ENCODE results near the gene PDE11A. TPM values are rescaled to one million over a fixed set of nuclear protein-coding genes. Genes with fewer than 3 reads are reported as not detected.
"Not testable (repeated sequence)": the region's sequence is repeated elsewhere in the genome, so short reads cannot be mapped to it uniquely, and the experiment has no call there.

PDE11A gene
- total RNA-seq, 1 donor from 2014 or later: 1.00 TPM

DNA sequence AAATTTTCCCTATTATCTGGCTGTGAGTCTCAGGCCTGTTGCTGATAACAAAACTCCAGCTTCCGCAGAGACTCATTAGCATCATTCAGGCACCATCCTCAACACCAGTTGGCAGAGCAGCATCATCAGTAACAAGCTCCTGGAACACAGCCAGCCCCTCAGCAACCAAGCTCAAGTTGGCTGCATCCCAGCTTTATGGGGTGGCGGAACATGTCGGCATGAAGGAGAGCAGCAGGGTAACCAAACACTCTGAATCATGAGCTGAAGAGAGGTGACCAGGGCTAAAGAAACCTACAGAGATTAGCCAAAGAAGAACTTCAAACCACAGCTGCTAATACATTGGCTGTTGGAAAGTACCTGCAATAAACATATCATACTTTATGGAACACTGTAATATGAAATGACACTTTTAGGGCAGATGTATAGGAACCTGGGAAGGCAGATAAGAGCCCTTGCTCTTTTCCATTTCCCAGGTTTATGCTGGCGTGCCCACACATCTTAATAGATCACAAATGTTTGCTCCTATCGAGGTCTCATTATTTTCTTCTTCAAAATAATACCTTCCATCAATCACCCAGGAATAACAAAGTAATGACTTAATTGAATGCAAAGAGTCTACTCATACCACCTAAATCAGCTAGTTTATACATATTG is 63.8 kb downstream of the PDE11A start:
- DNase-seq (ENCODE audit: low spot score): no peak

DNA sequence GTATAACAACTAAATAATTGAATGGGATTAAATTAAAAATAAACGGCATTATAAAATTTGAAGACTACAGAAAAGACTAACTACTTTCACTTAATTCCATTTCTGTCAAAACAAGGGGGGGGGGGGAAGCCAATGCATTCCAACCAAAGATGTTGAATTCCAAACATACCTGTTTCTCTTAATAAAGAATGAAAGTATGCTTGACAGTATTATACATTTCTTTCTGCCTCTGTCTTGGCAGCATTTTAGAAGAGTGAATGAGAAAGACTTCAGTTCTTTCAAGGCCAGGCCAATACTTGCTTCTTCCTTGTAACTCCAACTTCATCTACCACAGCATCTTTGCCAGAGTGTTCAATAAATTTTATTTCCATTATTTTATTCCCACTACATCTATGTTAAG is 65.9 kb downstream of the PDE11A start:
- DNase-seq (ENCODE audit: low spot score): no peak

DNA sequence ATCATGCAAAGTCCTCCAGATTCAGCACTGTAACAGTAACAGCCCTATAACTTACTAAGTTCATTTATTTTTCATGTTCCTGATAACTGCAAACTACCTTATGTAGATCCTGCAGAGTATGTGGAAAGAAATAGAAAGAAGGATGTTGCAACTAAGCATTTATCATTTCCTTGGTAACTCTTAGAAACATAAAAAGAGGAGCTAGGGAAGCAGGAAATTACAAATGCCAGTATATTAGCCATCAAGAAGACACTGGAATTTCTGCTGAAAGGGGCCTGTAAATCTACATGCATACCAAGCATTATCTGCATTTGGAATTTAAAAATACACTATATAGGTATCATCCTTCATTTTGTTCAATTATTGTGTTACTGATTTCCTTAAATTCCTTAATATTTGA is 66.8 kb downstream of the PDE11A start:
- DNase-seq (ENCODE audit: low spot score): no peak

DNA sequence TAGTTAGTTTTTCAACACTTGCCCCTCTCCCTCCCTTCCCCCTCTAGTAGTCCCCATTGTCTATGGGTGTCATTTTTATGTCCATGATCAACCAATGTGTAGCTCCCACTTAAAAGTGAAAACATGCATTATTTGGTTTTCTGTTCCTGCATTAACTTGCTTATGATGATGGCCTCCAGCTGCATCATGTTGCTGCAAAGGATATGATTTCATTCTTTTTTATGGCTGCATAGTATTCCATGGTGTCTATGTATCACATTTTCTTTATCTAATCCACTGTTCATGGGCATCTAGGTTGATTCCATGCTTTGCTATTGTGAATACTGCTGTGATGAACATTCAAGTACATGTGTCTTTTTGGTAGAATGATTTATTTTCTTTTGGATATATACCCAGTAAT is 70.5 kb downstream of the PDE11A start:
- no peak for DNase-seq (ENCODE audit: low spot score)

DNA sequence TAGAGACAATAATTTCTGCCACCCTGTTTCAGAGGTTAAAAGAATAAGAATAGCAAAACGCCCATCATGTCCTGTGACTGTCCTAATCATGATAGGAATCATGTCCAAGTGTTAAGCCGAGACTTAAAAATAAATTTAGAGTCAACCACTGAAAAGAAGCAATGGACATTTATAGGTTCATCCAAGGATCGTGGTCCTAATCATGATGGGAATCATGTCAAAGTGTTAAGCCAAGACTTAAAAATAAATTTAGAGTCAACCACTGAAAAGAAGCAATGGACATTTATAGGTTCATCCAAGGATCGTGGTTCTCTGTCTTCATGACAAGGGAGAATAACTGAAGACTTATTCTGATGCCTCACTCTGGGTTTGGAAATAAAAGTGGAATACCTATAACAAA is 73.6 kb downstream of the PDE11A start:
- no peak for DNase-seq (ENCODE audit: low spot score)

DNA sequence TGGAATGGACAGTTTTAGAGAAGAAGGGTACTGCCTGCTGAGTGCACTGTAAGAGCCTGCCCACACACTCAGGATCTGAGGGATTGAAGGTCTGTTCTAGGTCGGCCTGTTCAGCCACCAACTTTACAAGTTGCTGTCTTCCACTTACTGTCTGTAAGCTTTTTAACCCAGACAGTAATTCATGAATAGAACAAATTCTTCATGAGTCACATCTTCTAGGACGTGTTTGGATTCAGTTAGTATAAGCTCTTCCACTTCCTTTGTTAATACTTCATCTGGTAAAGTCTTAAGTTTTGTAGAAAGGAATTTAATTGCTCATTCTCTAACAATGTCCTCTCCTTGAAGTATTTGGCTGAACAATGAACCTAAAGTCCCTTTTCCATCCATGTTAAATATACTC is 74.6 kb downstream of the PDE11A start:
- no peak for DNase-seq (ENCODE audit: low spot score)

DNA sequence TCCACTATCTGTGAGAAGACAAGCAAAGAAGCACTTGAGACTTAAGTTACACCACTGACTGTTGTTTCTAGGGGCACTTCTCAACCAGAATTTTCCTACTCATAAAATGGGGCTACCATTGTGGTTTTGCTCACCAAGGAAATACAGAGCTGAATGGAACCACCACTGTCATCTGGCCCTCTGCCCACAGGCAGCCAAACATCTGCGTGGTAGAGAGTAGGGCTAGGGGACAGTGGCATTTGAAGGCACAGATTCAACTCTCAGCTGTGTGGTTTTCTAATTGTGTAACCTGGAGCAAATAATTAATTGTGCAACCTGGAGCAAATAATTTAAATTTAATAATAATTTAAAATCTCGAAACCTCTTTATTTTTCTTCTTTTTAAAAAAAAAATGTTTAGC is 79.6 kb downstream of the PDE11A start:
- no peak for DNase-seq (ENCODE audit: low spot score)

DNA sequence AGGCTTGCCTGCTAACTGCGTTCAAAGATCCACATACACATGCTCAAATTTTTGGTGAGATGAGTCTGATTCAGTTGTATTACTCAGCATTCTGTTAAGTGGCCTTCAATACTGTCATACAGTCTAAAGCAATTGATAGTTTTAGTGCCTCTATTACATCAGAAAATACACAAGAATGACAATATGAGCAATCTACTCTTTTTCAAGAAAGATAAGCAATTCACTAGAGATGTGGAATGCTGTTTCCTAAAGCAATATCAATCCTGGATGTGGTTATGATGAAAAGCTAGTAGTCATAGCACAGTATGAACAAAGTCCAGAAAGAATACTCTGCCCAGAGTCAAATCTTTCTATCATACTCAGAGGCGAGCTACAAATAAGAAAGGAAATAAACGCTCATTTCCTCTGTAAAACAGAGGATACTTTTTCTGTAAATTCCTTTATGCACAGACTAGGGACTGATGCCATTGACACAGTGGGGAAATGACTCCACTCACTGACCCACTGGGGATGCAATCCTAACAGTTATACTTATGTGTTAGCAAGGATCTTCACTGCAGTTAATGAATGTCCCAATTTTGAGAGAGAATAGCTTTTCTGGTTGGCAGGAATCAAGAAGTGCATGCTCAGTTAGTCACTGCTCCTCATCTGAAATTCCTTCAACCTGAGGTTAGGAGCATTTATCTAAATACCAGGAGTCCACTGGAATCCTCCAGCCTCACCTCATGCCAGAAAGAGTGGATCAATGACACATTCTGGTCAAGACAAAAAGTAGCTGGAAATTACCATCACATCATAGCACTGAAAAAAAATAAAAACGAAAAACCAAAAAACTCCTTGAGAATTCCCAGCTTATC is 83.3 kb downstream of the PDE11A start:
- DNase-seq (ENCODE audit: low spot score): no peak

DNA sequence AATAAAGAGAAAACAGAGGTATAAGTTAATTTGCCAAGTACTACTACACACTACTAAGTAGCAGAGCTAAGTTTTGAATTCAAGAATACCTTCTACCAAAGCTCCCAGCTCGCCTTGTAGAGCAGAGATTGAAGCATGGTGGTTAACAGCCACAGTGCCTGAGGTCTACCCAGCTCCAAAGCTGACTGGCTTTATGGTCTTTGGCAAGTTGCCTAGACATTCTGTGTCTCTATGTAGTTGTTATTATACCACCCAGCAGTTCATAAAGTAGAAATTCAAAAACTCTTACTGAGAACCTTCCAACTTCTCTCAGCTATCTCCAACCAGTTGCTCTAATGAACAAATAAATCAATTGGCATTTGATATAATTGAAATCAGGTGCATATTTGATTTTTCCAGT is 87.8 kb downstream of the PDE11A start:
- DNase-seq (ENCODE audit: low spot score): no peak

DNA sequence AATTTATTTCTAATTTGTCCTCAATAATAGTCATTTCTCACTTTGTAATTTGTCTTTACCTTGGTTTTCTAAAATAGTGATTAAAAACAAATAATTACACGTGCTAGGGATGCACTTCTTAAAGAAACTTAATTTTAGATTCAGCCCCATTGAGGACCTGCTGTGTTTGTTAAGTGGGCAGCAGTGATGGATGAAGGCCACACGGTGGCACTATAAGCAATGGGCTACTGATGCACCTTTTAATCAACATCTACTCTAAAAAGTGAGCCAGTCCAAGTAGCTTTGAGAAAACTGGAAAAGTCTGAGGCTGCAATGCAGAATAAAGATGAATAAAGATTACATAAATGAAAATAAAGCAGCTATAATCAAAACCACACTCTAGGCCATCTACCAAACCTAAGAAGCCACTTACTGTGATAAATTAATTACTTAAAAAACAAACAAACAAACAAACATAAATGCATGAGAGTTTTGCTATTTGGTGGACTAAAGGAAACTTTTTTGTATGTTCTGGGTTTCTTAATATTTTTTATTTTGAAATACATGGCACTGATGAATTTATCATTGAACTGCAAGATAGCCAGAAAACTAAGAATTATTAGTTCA is 89.3 kb downstream of the PDE11A start:
- no peak for DNase-seq (ENCODE audit: low spot score)

DNA sequence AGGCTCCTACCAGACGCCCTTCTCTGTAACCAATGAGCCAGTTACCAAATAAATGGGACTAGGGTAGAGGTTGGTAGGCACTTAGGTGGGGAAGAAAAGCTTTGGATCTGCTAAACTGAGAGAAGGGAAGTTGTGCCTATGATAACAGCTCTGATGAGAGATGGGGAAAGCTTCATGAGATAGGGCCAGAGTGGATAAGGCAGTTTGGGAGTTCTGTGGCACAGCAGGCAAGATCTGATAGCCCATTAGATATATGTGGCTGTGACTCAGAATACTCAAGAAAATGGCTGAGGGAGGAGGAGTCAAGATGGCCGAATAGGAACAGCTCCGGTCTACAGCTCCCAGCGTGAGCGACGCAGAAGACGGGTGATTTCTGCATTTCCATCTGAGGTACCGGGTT is 99.8 kb downstream of the PDE11A start:
- no peak for DNase-seq (ENCODE audit: low spot score)

DNA sequence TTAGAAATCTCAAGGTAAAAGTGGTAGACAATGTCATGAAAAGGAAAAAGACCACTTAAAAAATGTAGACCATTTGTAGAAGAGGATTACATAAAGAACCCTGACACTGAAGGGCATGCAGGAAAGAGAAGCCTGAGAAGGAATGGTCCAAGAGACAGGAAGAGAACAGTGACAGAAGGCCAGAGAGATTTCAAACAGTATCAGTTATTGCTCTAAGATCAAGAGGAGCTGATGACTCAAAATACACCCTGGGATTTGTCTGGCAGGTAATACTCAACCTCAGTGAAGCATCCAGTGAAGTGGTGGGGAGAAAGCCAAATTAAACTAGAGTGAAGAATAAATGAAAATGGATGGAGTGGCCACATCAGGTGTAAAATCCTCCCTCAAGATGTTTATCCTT is 100.5 kb downstream of the PDE11A start:
- no peak for DNase-seq (ENCODE audit: low spot score)

DNA sequence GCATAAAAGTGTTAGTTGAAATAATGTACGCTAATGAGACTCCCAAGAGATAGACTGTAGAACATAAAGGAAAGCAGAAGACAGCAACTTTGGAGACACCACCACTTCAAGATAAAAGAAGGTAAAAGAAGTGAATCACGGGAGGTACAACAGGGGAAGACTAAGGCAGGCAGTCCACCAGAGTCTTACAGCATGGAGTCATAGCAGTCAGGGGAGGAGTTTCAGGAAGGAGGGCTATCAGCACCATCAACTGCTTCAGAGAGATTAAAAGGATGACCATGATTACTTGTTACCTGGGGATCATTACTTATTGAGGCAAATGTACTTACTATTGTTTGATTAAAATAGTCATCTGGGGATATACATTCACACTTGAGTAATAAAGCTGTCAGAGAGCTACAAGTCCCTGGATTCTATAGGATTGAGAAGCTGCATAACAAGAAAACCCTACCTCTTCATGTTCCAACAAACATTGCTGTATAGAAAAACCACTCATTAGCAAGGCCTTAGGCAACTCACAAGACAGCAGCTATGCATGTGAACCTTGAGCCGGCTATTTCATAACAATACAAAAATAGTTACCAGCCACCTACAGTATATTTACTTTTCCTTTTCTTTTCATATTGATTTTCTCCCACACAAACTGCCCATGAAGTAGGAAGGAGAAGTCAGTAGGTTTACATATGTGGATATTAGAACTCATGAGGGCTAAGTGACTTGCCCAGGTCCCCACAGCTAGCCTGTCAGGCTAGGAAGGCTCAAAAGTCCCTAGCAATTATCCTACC is 101.7 kb downstream of the PDE11A start:
- DNase-seq (ENCODE audit: low spot score): no peak

DNA sequence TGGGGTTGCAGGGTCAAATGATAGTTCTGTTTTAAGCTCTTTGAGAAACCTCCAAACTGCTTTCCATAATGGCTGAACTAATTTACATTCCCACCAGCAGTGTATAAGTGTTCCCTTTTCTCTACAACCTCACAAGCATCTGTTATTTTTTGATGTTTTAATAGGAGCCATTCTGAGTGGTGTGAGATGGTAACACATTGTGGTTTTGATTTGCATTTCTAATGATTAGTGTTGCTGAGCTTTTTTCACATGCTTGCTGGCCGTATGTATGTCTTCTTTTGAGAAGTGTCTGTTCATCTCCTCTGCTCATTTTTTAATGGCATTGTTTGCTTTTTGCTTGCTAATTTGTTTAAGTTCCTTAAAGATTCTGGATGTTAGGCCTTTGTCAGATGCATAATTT is 107.7 kb downstream of the PDE11A start:
- DNase-seq (ENCODE audit: low spot score): no peak

DNA sequence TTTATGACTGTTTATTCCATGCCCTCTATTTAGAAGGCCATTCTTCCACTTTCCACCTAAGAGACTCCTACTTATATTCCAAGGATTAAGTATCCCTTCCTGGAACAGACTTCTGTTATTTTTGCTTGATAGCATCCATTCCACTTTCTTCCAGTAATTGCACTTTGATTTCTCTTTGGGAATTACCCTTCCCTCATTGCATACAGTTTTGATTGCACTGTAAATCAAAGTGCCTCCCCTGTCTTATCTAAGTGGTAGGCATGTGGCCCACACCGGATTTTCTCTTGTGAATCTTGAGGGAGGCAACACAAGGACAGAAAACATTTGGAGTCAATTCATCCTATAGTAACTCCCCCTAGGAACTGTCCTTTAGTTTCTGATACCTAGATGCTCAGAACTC is 120.4 kb downstream of the PDE11A start:
- no peak for DNase-seq (ENCODE audit: low spot score)

DNA sequence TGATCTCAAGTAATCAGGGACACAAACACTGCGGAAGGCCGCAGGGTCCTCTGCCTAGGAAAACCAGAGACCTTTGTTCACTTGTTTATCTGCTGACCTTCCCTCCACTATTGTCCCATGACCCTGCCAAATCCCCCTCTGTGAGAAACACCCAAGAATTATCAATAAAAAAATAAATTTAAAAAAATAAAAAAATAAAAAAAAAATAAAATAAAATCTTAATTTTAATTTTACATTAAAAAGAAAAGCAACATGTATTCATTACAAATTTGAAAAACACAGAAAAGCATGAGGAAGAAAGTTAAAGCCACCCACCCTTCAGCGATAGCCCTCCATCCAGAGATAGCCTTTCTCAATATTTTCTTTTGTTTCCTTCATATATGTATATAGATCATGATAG is 125.0 kb downstream of the PDE11A start:
- not testable (repeated sequence) for DNase-seq (ENCODE audit: low spot score)

DNA sequence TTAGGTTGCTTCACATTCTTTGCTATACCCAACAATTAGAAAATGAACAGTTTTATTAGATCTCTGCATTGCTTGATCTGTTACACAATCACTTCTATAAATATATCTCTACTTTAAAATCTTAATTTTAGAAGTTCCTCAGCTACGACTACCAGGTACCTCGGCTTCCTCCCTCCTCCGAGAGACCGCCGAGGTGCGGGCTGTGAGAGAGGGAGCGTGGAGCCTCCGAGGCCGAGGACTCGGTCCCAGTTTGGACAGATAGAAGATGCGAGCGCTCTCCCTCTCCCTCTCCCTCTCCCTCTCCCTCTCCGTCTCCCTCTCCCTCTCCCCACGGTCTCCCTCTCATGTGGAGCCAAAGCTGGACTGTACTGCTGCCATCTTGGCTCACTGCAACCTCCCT is 128.0 kb downstream of the PDE11A start:
- DNase-seq (ENCODE audit: low spot score): not testable (repeated sequence)

DNA sequence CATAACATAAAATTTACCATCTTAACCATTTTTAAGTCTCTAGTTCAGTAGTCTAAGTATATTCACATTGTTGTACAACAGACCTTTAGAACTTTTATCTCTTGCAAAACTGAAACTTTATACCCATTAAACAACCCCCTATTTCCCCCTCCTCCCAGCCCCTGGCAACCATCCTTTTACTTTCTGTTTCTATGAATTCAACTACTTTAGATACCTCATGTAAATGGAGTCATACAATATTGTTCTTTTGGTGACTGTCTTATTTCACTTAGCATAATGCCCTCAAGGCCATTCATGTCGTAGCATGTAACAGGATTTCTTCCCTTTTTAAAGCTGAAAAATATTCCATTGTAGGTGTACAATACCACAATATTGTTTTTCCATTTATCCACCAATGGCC is 129.8 kb downstream of the PDE11A start:
- DNase-seq (ENCODE audit: low spot score): no peak

DNA sequence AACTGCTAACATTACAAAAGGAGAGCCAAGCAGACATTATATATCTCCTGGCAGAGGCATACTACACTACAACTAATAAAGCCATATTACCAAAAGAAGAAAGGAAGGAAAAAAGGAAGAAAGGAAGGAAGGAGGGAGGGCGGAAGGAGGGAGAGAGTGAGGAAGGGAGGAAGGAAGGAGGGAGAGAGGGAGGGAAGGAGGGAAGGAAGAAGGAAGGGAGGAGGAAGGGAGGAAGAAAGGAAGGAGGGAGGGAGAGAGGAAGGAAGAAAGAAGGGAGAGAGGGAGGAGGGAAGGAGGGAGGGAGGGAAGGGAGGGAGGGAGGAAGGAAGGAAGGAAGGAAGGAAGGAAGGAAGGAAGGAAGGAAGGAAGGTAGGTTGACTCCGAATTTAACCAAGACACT is 133.4 kb downstream of the PDE11A start:
- DNase-seq (ENCODE audit: low spot score): no peak

DNA sequence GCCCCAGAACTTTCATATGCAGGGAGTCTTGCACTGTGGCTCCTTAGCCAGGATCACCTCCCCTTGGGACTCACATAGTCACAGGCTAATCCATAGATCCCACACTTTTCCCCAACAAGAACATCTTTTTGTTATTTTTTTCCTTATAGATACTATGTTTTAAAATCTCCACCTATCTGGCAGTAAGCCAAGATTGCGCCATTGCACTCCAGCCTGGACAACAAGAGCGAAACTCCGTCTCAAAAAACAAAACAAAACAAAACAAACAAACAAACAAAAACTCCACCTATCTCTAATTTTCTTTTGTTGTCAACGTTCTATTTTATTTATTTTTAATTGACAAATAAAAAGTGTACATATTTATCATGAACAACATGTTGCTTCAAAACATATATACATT is 141.7 kb downstream of the PDE11A start:
- DNase-seq (ENCODE audit: low spot score): no peak

DNA sequence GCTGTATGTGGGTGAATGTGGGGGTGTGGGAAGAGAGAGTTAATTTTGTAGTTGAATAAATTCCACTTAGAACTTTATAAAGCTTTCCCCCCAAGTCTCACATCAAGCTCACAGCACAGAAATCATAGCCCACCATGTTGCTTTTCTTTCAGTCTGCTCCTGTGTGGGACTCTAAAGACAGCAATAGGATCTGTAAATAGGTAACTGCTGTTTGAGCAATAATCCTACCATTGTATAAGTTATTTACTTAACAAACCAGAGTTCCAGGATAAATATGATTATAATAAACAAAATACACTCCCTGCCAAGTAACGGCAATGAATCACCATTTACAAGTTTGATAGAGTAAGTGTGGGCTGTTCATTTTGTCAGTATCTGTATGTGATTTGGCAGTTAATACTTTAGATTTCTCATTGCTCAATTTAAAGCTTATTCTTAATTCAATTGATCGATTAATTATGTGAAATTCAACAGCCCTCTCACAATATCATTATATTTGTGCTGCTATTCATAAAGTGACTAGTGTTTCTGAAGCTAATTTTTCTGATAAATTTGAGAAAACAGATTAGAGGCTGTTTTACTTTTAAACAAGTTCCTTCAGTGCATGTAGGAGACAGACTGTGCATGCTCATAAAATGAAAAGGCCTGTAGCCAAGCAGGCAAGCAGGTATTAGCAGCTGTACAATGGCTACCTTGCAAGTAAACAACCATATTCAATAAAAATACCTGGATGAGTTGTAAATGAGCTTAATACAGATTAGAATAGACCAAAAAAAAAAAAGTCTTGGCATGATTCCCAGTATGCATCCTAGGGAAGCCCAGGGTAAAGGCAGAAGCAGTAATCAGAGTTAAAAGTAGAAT is 142.7 kb downstream of the PDE11A start:
- DNase-seq (ENCODE audit: low spot score): no peak

Data from mesenteric fat pad (tissue), 1 donor.